Fibroblast of the conjunctiva (primary cell): ENCODE data around the gene CGGBP1.
"Not testable (repeated sequence)": the region's sequence is repeated elsewhere in the genome, so short reads cannot be mapped to it uniquely, and the experiment has no call there.

Source experiments
- DNase-seq: peaks from one replicate; pipeline ENCODE4 v3.0.0-alpha.2; 2010; ENCODE audit warnings: low read depth

The CGGBP1 gene

GRCh38 chr3:88034491-88035275, 24.1 kb downstream of the CGGBP1 start:
- DNase-seq, result no peak

DNA sequence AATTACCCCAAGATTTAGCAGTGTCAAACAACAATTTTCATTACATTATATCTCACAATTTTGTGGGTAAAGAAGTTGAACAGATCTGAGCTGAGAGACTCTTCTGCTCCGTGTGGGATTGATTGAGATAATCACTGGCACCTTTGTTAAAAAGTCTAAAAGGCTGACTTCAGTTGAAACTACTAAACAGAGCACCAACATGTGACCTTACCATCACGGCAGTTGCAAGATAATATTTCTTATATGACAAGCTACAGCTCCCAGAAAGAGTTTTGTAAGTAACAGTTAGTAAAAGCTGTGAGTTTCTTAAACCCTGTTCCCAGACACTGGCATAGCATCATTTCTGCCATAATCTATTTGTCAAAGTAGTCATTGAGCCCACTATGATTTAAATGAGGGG, 25.0 kb downstream of the CGGBP1 start:
- DNase-seq, result no peak

GRCh38 chr3:88033079-88033478, 25.7 kb downstream of the CGGBP1 start:
- DNase-seq, result no peak

DNA sequence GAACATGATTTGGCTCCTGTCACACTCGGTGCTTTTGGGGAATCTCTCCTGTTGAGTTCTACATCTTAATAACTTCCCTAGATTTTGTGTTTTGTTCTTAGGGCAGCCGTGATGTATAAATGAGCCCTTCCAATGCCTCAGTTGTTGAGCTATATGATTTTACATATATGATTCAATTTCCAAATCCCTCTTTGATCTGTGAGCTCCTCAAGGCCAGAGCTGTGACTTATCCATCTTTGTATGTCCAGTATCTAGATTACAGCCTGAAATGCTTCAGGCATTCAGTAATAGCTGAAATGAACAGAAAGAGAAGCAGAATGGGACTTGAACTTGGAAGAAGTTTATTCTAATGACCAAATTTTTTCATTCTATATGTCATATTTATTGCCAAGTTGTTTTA, 26.6 kb downstream of the CGGBP1 start:
- no peak for DNase-seq

GRCh38 chr3:88031642-88032077, 27.1 kb downstream of the CGGBP1 start:
- peak; percentile 6 for DNase-seq

DNA sequence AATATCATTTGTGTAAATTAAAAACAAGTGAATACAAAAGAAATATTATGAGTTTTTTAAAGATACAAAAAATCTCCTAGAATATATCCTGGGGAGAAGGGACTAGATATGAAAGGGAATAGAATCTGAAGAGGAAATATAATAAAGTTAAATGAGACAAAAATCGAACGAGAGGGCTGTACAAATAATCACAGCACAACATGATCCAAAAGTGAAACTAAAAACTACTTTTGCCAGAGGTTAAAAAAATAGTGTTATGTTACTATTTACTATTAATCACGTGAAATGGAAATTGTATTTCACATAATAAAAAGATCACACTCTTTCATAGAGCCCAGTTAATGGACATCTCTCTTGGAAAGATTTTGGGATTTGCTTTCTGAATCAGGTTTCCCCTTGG, 28.6 kb downstream of the CGGBP1 start:
- no peak for DNase-seq

DNA sequence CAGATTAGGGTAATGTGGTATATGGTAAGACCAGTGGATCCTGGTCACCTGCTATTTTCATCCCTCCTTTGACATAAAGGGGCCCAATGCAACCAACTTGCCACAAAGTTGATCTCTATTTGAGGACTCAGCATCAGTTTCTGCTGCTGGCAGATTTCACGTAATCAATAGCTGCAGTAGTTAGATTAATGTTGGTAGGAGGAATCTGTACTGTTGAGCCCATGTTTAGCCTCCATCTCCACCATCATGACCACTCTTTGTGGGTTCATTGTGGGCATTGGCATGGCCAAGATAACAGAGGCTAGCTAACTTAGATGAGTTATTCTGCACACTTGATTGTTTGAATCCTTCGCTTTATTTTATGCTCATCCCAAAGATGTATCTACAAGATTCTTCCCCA, 29.9 kb downstream of the CGGBP1 start:
- no peak for DNase-seq

DNA sequence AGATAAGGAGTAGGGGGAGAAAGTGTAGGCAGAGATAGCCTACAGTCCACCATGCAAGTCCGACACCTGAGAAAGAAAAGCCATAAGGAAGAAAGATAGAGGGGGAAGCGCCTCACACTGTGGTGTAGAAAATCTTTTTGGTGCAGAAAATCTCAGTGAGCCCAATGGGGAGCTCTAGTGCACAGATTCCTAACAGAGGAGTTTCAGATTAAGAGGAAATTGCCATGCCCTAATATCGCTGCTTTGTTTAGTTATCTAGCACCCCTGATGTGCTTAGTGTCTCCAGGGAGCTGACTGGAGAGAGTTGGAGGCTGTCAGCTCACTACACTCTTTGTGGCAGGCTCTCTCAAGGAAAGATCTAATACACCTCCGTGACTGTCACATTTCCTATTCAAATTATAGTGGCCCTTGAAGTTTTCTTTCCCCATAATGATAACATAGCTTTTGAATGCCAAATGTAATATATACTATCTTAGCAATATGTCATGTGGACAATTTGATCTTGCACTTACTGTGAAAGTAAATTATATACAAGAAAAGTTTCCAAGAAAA, 33.7 kb downstream of the CGGBP1 start:
- DNase-seq, result no peak

- no peak for DNase-seq
These were observed 39.8 kb downstream of the CGGBP1 start for GRCh38 chr3:88019024-88019423.

DNA sequence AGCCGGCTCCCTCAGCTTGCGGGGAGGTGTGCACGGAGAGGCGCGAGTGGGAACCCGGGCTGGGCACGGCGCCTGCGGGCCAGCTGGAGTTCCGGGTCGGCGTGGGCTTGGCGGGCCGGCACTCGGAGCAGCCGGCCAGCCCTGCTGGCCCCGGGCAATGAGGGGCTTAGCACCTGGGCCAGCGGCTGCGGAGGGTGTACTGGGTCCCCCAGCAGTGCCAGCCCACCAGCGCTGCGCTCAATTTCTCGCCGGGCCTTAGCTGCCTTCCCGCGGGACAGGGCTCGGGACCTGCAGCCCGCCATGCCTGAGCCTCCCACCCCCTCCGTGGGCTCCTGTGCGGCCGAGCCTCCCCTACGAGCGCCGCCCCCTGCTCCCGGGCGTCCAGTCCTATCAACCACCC, 43.1 kb downstream of the CGGBP1 start:
- DNase-seq, result not testable (repeated sequence)

DNA sequence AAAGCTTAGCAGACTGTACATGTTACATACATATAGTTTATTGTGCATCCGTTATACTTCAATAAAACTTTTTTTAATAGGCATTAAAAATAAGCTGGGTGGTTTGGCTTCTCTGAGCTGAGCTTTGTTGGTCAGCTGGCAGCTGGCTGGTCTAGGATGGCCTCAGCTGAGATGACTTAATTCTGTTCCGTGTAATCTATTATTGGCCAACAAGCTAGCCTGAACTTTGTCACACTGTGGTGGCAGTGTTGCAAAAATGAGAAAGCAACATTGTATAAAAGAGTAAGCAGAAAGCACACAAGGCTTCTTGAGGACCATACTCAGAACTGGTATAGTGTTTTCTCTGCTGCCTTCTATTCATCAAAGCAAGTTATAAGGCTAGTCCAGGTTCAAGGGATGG, 45.2 kb downstream of the CGGBP1 start:
- DNase-seq, result no peak

DNA sequence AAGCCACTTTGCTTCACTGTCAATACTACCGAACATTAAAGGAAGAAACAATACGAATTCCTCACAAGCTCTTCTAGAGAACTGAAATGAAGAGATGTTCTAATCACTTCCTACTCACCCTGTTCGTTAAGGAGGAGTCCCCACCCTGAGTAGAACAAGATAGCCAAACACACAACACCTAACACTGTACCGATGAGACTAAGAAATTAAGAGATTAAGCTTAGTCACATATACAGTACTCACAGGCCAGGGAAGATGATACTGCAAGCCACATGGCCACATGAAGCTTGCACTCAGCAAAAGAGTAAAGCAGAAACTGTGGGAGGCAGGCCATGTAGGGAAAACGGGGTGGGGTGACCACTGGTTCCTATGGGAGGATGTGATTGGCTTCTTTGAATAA, 48.0 kb downstream of the CGGBP1 start:
- no peak for DNase-seq

GRCh38 chr3:88009066-88009465, 49.7 kb downstream of the CGGBP1 start:
- DNase-seq, result no peak

- DNase-seq, result peak; percentile 12
These were observed 53.7 kb downstream of the CGGBP1 start for GRCh38 chr3:88005066-88005465.

- DNase-seq, result peak; percentile 26
These were observed 55.6 kb downstream of the CGGBP1 start for GRCh38 chr3:88003115-88003755.

DNA sequence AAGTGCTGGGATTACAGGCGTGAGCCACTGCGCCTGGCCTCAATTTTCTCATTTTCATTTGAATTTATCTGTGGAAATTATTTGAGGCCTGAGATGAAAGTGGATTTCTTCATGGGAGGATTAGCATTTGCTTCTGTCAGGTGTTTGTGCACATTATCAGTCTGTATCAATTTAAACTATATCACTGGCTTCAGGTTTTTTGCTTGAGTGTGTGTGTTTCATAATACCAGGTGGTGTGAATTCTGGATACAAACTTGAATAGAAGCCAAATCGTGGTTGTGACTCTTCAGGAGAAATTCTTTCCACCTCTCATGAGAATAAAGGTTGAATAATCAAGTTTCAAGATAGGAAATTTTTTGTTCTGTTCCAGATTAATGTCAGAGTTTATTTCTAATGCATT, 56.4 kb downstream of the CGGBP1 start:
- DNase-seq, result no peak
